HG03175 (cell line): ENCODE measurements around the gene MEX3B.
"Not testable (repeated sequence)": the region's sequence is repeated elsewhere in the genome, so short reads cannot be mapped to it uniquely, and the experiment has no call there.

Source experiments
- ATAC-seq: cut with Tn5 transposase; IDR thresholded peaks from one replicate; pipeline ENCODE4 v1.9.1; 2021; ENCODE audit warnings: mild to moderate bottlenecking, moderate library complexity; ENCODE audit not compliant: unreplicated experiment

Gene MEX3B

DNA sequence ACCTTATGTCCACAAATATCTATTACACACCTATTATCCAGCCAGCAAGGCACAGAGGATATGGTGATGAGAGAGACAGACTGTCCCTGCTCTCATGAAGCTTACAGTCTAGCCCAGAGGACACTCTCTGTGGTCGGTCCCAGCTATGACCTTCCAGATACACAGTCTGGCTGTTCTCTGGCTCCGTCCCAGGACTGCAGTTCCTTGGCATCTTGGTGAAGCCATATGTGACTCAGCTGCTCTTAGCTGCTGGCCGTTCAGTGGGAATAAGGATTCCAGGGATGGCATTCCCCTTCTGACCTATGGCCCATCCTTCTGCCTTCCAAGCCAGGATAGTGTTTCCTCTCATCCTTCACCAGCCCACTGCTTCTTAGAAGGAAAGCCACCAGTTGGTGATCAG lies 30.8 kb downstream of the MEX3B start:
- ATAC-seq, result no peak

DNA sequence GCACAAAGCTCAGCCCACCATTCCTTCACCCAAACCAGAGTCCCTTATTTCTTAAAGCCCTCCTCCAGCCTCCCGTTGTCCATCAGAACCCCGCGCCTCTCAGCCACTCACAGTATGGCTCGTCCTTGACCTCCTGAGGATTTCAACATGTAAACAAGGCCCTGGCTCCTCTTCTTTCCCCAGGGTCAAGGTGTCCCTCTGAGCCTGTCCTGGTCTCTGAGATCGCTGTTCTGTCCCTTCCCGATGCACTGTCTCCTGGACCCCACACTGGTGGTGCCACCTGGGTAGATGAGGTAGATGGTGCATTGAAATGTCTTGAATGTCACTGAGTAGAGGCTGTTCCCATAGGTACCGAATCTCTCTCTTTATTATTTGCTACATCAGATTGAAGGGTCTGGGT lies 32.9 kb downstream of the MEX3B start:
- ATAC-seq, result no peak

DNA sequence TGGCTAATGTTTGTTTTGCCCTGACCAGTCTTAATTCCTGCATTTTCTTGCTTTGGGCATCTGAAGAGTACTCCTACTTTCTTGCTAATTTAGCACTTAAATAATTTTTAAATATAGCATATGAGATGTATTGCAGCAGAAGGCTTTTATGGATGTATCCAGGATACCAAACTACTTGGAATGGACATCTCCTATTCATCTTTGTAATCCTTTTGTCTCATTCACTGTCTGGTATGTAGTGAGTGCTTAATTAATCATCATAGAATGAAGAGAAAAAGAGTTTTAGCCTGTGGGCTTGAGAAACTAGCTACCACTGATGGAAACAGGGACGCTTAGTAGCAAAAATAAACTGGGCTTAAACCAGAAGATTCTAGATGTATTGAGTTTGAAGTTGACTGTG lies 40.6 kb downstream of the MEX3B start:
- ATAC-seq, result no peak

DNA sequence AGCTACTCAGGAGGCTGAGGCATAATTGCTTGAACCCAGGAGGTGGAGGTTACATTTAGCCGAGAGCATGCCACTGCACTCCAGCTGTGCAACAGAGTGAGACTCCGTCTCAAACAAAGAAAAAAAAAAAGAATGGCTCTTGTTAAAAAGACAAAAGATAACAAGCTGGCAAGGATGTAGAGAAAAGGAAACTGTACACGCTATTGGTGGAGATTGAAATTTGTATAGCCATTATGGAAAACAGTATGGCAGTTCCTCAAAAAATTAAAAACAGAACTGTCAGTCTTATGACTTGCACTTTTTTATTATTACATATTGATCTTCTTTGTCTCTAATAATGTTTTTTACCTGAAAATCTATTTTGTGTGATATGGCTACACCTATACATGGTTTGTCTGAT lies 41.9 kb downstream of the MEX3B start:
- no peak for ATAC-seq

DNA sequence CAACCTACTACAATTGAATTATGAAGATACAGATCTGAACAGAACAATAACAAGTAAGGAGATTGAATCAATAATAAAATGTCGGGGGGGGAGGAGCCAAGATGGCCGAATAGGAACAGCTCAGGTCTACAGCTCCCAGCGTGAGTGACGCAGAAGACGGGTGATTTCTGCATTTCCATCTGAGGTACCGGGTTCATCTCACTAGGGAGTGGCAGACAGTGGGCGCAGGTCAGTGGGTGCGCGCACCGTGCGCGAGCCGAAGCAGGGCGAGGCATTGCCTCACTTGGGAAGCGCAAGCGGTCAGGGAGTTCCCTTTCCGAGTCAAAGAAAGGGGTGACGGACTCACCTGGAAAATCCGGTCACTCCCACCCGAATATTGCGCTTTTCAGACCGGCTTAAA lies 50.7 kb downstream of the MEX3B start:
- ATAC-seq, result not testable (repeated sequence)

DNA sequence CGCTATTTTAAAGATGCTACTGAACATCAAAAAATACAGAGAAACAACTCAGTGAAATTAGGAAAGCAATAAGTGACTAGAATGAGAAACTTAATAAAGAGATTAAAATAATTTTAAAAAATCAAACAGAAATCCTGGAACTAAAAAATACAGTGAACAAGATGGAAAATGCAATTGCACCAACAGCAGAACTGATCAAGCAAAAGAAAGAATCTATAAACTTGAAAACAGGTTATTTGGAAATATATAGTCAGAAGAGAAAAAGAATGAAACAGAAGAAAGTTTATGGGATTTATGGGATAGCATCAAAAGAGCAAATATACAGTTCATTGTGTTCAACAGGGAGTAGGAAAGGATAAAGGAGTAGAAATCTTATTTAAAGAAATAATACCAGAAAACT lies 53.3 kb downstream of the MEX3B start:
- no peak for ATAC-seq
